HepG2 (cell line): ENCODE results near the gene TBC1D4. TPM values are rescaled to one million over a fixed set of nuclear protein-coding genes. Genes with fewer than 3 reads are reported as not detected.

Experiments
- CSRNP2 ChIP-seq: sonication (generic); formaldehyde crosslinking; conservative IDR thresholded peaks from 2 replicates; pipeline ENCODE4 v1.8.0; 2022; ENCODE audit warnings: low read depth, missing genetic modification reagents
- CTCF ChIP-seq: sonication (generic); formaldehyde crosslinking; IDR thresholded peaks from 2 replicates; pipeline ENCODE4 v1.5.0; 2020; ENCODE audit warnings: mild to moderate bottlenecking, missing genetic modification reagents, moderate library complexity
- ELF3 ChIP-seq: IDR thresholded peaks from 2 replicates; pipeline ENCODE4 v1.6.1; 2016; ENCODE audit warnings: missing genetic modification reagents, missing compliant biosample characterization
- HBP1 ChIP-seq: IDR thresholded peaks from 2 replicates; pipeline ENCODE4 v1.6.1; 2016; ENCODE audit warnings: low read depth, control low read depth
- KLF15 ChIP-seq: sonication (generic); formaldehyde crosslinking; IDR thresholded peaks from 2 replicates; pipeline ENCODE4 v1.8.1; 2023; ENCODE audit warnings: borderline replicate concordance, mild to moderate bottlenecking, inconsistent platforms, missing genetic modification reagents, mixed read lengths
- MXD1 ChIP-seq: sonication (generic); formaldehyde crosslinking; IDR thresholded peaks from 2 replicates; pipeline ENCODE4 v1.4.0; 2020; ENCODE audit warnings: mild to moderate bottlenecking, missing genetic modification reagents
- RBM22 ChIP-seq: fragments of 200-400 bp; formaldehyde crosslinking; optimal IDR thresholded peaks from 2 replicates; pipeline ENCODE3; 2017; ENCODE audit warnings: mild to moderate bottlenecking, low read length, moderate library complexity
- RBM39 ChIP-seq: fragments of 200-400 bp; formaldehyde crosslinking; IDR thresholded peaks from one replicate; pipeline ENCODE4 v1.6.1; 2018; ENCODE audit warnings: antibody characterized with exemption, mild to moderate bottlenecking, low read depth, low read length; ENCODE audit not compliant: poor library complexity, severe bottlenecking
- SETDB1 ChIP-seq: sonication (generic); formaldehyde crosslinking; IDR thresholded peaks from 2 replicates; pipeline ENCODE4 v1.5.1; 2020; ENCODE audit warnings: missing genetic modification reagents, mild to moderate bottlenecking, borderline replicate concordance
- SOX13 ChIP-seq, 3 experiments: fragments of 450-650 bp in 1 of 3; sonication (generic) in 1 of 3; formaldehyde crosslinking in 1 of 3; IDR thresholded peaks in 2 of 3; conservative IDR thresholded peaks in 1 of 3; 2 replicates each; pipeline versions ENCODE4 v1.5.0 to v1.6.1; 2016 to 2020; ENCODE audit warnings: antibody characterized with exemption in 1 of 3, mild to moderate bottlenecking in 1 of 3, missing compliant biosample characterization in 1 of 3, missing genetic modification reagents in 1 of 3, moderate library complexity in 1 of 3
- ZFP37 ChIP-seq: sonication (generic); formaldehyde crosslinking; IDR thresholded peaks from 2 replicates; pipeline ENCODE4 v1.4.0; 2020; ENCODE audit warnings: missing genetic modification reagents, borderline replicate concordance
- ZNF160 ChIP-seq: sonication (generic); formaldehyde crosslinking; IDR thresholded peaks from 2 replicates; pipeline ENCODE4 v1.8.0; 2022; ENCODE audit warnings: mild to moderate bottlenecking, inconsistent platforms, missing genetic modification reagents
- ZNF253 ChIP-seq: sonication (generic); formaldehyde crosslinking; IDR thresholded peaks from 2 replicates; pipeline ENCODE4 v1.8.0; 2022; ENCODE audit warnings: mild to moderate bottlenecking, missing genetic modification reagents, borderline replicate concordance
- ZNF280B ChIP-seq: sonication (generic); formaldehyde crosslinking; IDR thresholded peaks from 2 replicates; pipeline ENCODE4 v1.5.0; 2020; ENCODE audit warnings: missing genetic modification reagents, mild to moderate bottlenecking, borderline replicate concordance
- ZNF430 ChIP-seq: sonication (generic); formaldehyde crosslinking; IDR thresholded peaks from 2 replicates; pipeline ENCODE4 v1.9.0; 2021; ENCODE audit warnings: mild to moderate bottlenecking, missing genetic modification reagents
- ZNF710 ChIP-seq: sonication (generic); formaldehyde crosslinking; IDR thresholded peaks from 2 replicates; pipeline ENCODE4 v1.5.0; 2020; ENCODE audit warnings: mild to moderate bottlenecking, missing genetic modification reagents, borderline replicate concordance
- polyA plus RNA-seq, 8 experiments: library from polyadenylated mRNA; depleted of rRNA in 3 of 8; stranded (reverse) in 7 of 8; unstranded in 1 of 8; fragments of >200 nt; fragmentation: Illumina TruSeq in 4 of 8; extraction: Trizol in 4 of 8; gene quantifications; 2 replicates each; pipeline versions ENCODE4 v1.2.1 to v1.2.3, GENCODE V29; 2011 to 2016; ENCODE audit warnings: low read depth in 4 of 8, missing spikeins in 1 of 8, mixed read lengths in 1 of 8; ENCODE audit not compliant: insufficient read depth in 1 of 8
- total RNA-seq, 5 experiments: library from RNA; depleted of rRNA; stranded (reverse); fragments of >200 nt; fragmentation: Illumina TruSeq; extraction: Trizol; gene quantifications; 2 replicates each; pipeline ENCODE4 v1.2.3, GENCODE V29; 2016; ENCODE audit warnings: low read depth in 1 of 5

Gene TBC1D4
- total and polyA plus RNA-seq, 2 of the 13 experiments (the other 11 are each of a cell fraction or from before 2014, with no cell fraction given), result 35.9 to 64.4 TPM

- TF ChIP-seq CTCF (CRISPR knock-in tag) (no peak), ZNF710 (CRISPR knock-in tag) (peak; percentile 76; the same call in 1 of the 2 replicates), ZFP37 (CRISPR knock-in tag) (no peak), ZNF430 (CRISPR knock-in tag) (0 out of 2 replicates have a peak, but pooled peaks have one; percentile 55), SETDB1 (CRISPR knock-in tag) (no peak), ZNF280B (CRISPR knock-in tag) (0 out of 2 replicates have a peak, but pooled peaks have one; percentile 16), MXD1 (CRISPR knock-in tag) (peak; percentile 41; the same call in 1 of the 2 replicates), RBM22 (peak; percentile 29), KLF15 (0 out of 2 replicates have a peak, but pooled peaks have one; percentile 23), ELF3 (no peak), CSRNP2 (CRISPR knock-in tag) (no peak), ZNF160 (CRISPR knock-in tag) (peak; percentile 40; the same call in 1 of the 2 replicates), HBP1 (CRISPR knock-in tag) (no peak; the same call in 1 of the 2 replicates), ZNF253 (CRISPR knock-in tag) (no peak), RBM39 (peak; percentile 32), SOX13 (IDR thresholded peaks at IDR 0.05) (no peak), SOX13 (CRISPR knock-in tag; conservative IDR thresholded peaks at IDR 0.05 in 1 of 2, IDR thresholded peaks at IDR 0.05 in 1 of 2) (peak in 1 of 2 experiments; percentile 8; a peak in 1 of 4 replicates)
These were observed 1.2 kb downstream of the TBC1D4 start (continued) for GRCh38 chr13:75480671-75481175.
